GM21367 (cell line): ENCODE data around the gene CFLAR.
"Not testable (repeated sequence)": the region's sequence is repeated elsewhere in the genome, so short reads cannot be mapped to it uniquely, and the experiment has no call there.

Experiments used
- ATAC-seq: cut with Tn5 transposase; IDR thresholded peaks from one replicate; pipeline ENCODE4 v1.9.1; 2021; ENCODE audit not compliant: unreplicated experiment

Gene CFLAR

GRCh38 chr2:201118121-201118960 lies 2.4 kb downstream of the CFLAR start:
- peak; percentile 40 for ATAC-seq

GRCh38 chr2:201118961-201119854 lies 3.2 kb downstream of the CFLAR start:
- ATAC-seq, result no peak

GRCh38 chr2:201122276-201122675 lies 6.3 kb downstream of the CFLAR start:
- no peak for ATAC-seq

GRCh38 chr2:201126308-201127151 lies 10.6 kb downstream of the CFLAR start:
- ATAC-seq, result no peak

GRCh38 chr2:201127152-201127511 lies 11.2 kb downstream of the CFLAR start:
- no peak for ATAC-seq

GRCh38 chr2:201127570-201127969 lies 11.6 kb downstream of the CFLAR start:
- ATAC-seq, result no peak

- no peak for ATAC-seq
Measured at GRCh38 chr2:201128033-201128432, 12.1 kb downstream of the CFLAR start.

- no peak for ATAC-seq
Measured at GRCh38 chr2:201128933-201129505, 13.1 kb downstream of the CFLAR start.

- no peak for ATAC-seq
Measured at GRCh38 chr2:201130524-201131186, 14.7 kb downstream of the CFLAR start.

- ATAC-seq, result peak; percentile 29
Measured at GRCh38 chr2:201132518-201132917, 16.6 kb downstream of the CFLAR start.

- no peak for ATAC-seq
Measured at GRCh38 chr2:201135386-201135785, 19.4 kb downstream of the CFLAR start.

GRCh38 chr2:201136889-201137321 lies 20.9 kb downstream of the CFLAR start:
- ATAC-seq, result no peak

- no peak for ATAC-seq
Measured at GRCh38 chr2:201137505-201138400, 21.8 kb downstream of the CFLAR start.

GRCh38 chr2:201138401-201138970 lies 22.5 kb downstream of the CFLAR start:
- ATAC-seq, result no peak

- ATAC-seq, result not testable (repeated sequence)
Measured at GRCh38 chr2:201138986-201139781, 23.2 kb downstream of the CFLAR start.

- no peak for ATAC-seq
Measured at GRCh38 chr2:201139836-201140604, 24.1 kb downstream of the CFLAR start.
